Measurements from ENCODE around the gene TRIM34.
"Not testable (repeated sequence)": the region's sequence is repeated elsewhere in the genome, so short reads cannot be mapped to it uniquely, and the experiment has no call there.

Gene TRIM34

DNA sequence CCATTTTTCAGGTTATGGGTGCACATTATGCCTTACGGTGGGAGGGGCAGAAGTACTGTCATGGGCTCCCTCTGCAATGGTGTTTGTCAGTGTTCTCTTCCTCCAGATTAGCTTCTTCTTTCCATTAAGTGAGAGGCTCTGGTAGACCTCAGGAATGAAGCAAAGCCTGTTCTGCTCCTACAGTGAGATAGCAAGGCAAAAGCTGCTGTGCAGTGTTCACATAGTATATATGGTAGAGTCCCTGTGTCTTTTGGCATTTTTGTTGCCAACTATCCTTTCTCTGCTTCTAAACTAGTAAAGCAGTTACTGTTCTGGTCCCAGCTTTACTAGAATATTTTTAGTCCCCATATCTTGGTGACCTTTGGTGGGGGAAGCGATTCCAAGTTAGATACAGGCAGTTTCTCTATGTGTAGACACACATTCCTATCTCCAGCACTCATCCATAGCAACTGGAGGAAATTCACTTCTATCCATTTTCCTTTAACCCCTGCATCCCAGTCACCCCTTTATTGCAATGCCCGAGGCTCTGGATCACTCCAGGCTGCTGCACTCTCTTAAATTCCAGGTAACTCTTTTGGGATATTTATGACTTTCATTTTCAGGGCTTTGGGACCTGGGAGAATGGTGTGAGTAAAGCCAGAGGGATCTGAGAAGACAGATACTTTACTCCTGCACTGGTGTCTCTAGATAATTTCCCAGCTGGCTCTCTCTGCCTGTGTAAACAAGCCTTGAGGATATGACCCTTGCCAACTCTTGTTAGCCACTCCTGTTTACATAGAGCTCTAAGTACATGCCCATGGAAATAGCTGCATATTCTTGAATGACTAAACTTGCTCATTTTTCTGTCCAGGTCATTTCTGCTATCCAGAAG, 3.9 kb upstream of the TRIM34 start:
- DNase-seq (ENCODE audit: low read depth in 2 of 2, low spot score in 1 of 2): no peak

DNA sequence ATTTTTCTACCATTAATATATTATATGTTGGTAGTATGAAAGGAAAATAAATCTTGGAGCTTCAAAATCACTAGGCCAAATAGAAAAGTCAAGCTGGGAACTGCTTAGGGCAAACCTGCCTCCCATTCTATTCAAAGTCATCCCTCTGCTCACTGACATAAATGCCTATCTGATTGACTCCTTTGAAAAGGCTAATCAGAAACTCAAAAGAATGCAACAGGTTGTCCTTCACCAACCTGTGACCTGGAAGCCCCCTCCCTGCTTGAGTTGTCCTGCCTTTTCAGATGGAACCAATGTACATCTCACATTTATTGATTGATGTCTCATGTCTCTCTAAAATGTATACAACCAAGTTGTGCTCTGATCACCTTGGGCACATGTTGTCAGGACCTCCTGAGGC, 3.2 kb upstream of the TRIM34 start:
- no peak for DNase-seq (ENCODE audit: low read depth in 2 of 2, low spot score in 1 of 2)

DNA sequence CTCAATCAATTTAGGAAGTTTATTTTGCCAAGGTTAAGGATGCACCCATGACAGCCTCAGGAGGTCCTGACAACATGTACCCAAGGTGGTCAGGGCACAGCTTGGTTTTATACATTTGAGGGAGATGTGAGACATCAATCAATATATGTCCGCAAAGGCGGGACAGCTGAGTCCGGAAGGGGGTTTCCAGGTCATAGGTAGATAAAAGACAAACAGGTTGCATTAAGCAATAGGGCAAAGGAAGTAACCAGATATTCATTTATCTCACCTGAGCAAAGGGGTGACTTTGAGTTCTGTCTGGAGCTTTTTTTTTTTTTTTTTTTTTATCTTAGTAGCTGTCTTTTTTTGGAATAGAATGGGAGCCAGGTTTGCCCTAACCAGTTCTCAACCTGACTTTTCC, 2.0 kb upstream of the TRIM34 start:
- DNase-seq (ENCODE audit: low read depth in 2 of 2, low spot score in 1 of 2): no peak

DNA sequence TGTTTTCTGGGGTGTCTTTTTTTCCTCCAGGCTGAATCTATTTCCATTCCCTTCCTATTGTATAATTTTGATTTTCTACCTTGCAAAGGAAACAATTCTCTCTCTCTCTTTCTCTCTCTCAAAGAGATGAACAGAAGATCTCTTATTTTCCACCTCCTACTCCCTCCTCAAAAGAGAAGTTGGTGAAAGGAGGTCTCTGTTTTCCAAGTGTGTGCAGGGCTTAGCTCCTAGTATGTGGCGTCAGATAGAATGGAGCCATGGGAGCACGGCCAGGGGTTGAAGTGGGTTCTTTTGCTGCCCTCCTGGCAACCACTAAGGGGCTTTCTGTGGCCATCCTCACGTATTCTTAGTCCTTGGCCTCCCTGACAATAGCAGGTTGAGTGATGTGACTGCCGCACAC, 480 bp downstream of the TRIM34 start:
- no peak for DNase-seq (ENCODE audit: low read depth in 2 of 2, low spot score in 1 of 2)

DNA sequence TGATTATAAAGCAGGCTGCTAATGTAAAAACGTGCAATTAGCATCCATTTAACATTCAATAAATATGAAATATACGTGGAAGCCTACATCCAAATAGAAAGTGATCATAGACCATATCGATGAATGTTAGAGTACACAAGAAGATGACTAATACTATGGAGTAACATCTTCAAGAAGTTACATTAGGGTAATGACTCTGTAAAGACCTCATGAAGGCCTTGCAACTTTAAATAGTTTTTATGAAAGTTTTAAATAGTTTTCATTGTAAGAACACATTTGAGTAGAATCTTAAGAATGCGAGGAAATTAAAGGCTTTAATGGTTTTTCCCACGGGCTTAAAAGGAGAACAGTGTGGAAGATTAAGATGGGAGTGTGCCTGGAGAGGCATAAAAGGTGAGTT, 1.4 kb downstream of the TRIM34 start:
- no peak for DNase-seq (ENCODE audit: low read depth in 2 of 2, low spot score in 1 of 2)

DNA sequence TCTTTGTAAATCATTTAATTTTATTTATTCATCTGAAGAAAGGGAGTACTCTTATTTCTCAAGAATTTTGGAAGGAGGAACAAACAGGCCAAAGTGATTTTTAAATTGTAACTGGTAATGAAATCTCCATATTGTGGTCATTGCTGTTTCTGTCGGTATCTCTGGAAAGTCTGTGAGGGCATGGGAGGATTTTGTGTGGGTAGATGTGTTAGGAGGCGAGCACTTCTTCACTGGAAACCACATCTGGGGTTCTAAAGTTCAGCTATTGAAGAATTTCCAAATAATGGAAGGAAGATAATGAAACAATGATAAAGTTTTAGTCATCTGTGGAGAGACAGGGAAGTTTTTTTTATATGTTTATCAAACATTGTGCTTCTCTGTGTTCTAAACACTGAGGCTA, 6.6 kb downstream of the TRIM34 start:
- no peak for DNase-seq (ENCODE audit: low read depth in 2 of 2, low spot score in 1 of 2)

DNA sequence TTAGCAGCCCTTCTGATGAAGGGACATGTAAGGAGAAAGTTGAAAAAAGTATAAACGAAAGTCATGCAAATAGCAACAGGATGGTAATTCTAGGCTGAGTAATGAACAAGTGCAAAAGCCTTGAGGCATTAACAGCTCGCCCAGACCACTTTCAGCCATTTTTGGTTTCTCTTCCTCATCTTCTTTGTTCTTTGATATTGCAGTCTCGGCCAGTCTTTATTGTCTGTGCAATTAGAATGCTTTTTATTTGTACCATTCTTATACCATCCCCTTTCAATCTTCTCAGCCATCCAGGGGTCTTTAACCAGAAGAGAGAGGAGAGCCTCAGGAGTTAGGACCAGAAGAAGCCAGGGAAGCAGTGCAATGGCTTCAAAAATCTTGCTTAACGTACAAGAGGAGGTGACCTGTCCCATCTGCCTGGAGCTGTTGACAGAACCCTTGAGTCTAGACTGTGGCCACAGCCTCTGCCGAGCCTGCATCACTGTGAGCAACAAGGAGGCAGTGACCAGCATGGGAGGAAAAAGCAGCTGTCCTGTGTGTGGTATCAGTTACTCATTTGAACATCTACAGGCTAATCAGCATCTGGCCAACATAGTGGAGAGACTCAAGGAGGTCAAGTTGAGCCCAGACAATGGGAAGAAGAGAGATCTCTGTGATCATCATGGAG, 7.3 kb downstream of the TRIM34 start:
- DNase-seq (ENCODE audit: low read depth in 2 of 2, low spot score in 1 of 2): no peak

DNA sequence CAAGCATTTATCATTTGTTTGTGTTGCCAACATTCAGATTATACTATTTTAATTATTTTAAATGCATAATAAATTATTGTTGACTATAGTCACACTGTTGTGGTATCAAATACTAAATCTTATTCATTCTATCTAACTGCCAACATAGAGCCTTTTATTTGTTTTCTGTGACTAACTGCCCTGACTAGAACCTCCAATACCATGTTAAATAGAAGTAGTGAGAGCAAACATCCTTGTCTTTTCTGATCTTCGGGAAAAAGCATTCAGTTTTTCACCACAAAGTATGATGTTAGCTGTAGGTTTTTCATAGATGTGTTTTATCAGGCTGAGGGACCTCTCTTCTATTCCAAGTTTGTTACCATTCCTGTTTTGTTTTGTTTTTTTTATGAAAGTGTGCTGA, 15.2 kb downstream of the TRIM34 start:
- DNase-seq (ENCODE audit: low read depth in 2 of 2, low spot score in 1 of 2): no peak

DNA sequence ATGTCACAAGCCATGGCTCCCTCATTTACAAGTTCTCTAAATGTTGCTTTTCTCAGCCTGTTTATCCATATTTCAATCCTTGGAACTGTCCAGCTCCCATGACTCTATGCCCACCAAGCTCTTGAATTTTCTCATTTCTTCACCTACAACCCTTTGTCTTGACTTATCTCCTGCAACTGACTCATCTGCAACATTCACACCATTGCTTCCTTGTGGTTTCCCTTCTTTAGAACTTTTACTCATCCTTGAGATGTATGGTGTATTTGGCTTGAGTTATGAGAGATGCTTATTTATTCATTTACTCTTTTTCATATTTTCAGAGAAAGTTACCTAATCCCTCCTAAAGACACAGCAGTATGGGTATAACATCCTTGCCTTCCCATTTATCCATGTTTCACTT, 18.8 kb downstream of the TRIM34 start:
- no peak for DNase-seq (ENCODE audit: low read depth in 2 of 2, low spot score in 1 of 2)

DNA sequence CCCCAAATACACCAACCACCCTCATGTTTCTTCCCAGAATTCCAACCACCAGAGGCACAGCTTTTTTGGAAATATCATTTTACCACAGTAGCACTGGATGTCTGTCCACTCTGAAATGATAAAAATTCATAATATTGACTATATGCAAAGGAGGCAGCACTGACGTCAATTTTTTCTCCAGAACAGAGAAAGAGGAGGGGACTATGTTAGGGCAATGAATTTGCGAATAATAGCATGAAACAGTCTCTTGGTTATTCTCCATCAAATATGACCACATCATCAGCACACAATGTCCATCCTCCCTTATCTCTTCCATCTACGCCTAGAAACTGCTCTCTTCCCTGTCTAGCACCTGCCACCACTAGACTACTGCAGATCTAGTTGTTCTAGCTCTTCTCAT, 21.3 kb downstream of the TRIM34 start:
- no peak for DNase-seq (ENCODE audit: low read depth in 2 of 2, low spot score in 1 of 2)

DNA sequence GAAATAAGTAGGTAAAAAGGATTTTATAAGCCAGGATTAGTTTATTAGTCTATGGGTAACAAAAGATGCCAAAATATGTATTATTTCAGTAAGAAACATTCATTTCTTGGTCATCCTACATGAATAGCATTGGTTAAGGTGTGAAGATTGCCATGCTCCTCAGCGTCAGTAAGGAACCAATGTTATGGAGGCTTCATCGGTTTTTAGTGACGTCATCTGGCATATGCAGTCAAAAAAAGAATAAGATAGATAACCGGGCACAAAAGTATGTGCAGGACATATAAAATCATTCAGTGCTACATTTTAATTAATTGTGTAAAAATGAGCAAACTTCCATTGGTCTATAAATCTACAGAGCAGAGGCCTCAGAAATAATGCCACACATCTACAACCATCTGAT, 30.7 kb downstream of the TRIM34 start:
- DNase-seq (ENCODE audit: low read depth in 2 of 2, low spot score in 1 of 2): no peak

DNA sequence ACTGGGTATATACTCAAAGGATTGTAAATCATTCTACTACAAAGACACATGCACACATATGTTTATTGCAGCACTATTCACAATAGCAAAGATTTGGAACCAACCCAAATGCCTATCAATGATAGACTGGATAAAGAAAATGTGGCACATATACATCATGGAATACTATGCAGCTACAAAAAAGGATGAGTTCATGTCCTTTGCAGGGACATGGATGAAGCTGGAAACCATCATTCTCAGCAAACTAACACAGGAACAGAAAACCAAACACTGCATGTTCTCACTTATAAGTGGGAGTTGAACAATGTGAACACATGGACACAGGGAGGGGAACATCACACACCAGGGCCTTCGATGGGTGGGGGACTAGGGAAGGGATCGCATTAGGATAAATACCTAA, 32.2 kb downstream of the TRIM34 start:
- not testable (repeated sequence) for DNase-seq (ENCODE audit: low read depth in 2 of 2, low spot score in 1 of 2)

DNA sequence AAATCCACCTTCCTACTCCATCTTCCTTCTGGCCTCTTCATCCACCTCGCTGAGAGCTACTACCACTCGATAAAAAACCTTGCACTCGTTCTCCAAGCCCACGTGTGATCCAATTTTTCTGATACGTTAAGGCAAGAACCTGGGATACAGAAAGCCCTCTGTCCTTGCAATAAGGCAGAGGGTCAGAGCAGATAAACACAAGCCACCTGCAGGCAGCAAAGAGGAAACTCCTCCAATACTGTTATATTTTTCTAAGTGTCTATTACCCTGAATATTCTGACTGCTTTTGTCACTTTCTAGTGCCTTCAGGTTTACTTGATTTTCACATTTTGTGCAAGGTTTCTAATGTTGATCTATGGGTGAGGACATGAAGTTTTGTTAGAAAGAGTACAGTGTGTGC, 33.5 kb downstream of the TRIM34 start:
- DNase-seq (ENCODE audit: low read depth in 2 of 2, low spot score in 1 of 2): no peak

DNA sequence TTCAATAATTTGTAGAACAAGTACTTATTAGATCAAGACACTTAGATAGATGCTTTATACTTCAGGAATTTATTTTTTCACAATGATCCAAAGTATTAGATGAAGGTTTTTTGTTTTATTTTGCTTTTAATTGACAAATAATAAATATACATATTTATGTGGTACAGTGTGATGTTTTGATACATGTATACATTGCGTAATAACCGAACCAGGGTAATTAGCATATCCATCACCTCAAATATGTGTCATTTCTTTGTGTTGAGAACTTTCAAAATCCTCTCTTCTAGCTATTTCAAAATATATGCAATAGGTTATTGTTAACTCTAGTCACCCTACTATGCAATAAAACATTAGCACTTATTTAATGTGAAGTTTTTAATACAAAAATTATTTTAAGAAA, 38.7 kb downstream of the TRIM34 start:
- no peak for DNase-seq (ENCODE audit: low read depth in 2 of 2, low spot score in 1 of 2)

DNA sequence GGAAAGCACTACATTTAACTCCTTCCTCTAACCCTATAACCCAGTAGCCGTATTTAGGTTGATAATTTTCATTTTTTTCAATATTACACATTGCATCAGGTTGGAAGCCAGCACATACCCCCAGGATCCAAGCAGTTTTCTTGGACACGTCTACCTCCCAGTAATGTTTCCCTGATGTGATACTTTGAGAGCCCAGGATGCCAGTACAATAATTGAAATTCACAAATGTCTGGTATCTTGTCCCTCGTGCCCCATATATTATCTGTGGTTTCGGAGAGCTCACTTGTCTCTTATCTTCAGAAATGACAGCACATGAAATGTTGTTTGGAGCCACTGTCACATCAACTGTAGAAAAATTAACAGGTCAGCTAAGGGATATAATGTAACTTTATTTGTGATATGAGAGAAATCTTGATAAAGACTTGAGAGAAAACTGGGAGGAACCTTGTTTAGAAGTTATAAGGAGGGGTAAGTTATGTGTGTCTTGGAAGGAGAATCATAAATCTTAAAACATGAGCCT, 40.3 kb downstream of the TRIM34 start:
- no peak for DNase-seq (ENCODE audit: low read depth in 2 of 2, low spot score in 1 of 2)

DNA sequence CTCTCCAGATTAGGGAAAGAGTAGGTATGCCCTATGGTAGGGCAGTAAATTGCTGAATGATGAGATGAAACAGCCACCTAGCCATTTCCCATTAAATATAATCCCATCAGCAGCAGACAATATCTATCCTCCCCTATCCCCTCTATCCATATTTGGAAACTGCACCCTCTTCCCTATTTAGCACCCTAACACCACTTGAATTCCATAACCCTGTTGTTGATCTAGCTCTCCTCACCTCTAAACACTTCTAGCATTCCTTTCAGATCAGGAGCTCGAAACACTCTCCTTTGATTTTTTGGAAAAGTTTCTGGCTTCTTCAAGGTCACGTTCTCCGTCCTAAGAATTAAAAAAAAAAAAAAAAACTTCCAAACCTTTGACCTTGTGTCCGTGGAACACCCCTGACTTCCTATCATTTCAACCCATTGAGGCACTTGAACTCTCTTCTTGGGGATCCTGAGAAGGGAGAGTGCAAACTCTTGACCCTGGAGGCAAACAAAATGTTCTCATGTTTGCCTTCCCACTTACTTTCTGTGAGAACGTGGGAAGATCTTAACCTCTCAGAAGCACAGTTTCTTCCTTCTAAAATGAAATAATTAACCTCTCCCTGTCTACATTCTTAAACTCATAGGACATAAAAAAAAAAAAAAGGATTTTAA, 41.1 kb downstream of the TRIM34 start:
- no peak for DNase-seq (ENCODE audit: low read depth in 2 of 2, low spot score in 1 of 2)

DNA sequence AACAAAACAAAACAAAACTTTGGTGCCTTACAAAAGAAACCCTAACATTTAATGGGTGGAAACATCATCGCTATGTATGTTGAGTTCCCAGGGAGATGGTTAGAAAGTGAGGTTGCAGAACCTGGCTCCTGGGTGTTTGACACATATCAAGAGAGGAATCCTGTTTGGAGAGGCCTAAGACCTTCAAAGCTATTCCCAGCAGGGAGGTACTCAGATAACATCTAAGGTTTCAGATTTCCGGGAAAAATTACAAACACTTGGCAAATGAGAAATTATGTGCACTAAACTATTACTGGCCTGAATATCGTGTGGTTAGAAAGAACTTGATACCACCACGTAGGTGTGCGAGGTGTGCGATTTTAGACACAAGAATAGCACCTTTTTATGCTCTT, 41.6 kb downstream of the TRIM34 start:
- DNase-seq (ENCODE audit: low read depth in 2 of 2, low spot score in 1 of 2): no peak

DNA sequence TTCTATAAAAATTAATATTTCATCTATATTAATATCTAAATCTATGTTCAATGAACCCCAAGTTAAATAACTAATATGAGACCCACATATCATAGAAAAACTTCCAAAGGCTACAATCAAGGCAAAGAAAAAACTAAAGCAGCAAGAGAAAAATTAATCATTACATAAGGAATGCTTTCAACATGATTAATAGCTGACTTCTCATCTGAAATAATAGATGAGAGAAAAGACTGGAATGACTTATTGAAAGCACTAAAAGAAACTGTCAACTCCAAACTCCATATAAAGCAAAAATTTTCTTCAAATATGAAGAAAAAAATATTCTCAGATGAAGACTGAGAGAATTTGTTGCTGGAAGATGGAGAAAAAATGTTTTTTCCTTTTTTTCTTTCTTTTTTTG, 47.0 kb downstream of the TRIM34 start:
- no peak for DNase-seq (ENCODE audit: low read depth in 2 of 2, low spot score in 1 of 2)

DNA sequence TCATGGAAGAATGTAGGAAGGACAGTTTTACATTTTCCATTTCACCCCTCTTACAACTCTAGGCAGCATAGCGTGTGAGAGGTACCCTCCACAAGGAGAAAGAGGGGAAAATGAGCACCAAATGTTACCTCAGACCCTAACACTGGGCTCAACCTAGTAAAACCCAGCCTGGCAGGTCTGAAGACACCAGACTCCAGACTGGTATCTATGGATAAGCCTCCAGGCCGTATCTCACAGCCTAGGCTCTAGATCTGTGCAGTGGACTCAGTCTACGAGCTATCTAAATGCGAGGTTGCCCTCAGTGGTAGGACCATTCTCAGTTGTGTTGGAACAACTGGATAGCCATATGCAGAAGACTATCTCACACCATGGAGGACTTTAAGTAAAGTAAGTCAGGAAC, 49.6 kb downstream of the TRIM34 start:
- no peak for DNase-seq (ENCODE audit: low read depth in 2 of 2, low spot score in 1 of 2)

DNA sequence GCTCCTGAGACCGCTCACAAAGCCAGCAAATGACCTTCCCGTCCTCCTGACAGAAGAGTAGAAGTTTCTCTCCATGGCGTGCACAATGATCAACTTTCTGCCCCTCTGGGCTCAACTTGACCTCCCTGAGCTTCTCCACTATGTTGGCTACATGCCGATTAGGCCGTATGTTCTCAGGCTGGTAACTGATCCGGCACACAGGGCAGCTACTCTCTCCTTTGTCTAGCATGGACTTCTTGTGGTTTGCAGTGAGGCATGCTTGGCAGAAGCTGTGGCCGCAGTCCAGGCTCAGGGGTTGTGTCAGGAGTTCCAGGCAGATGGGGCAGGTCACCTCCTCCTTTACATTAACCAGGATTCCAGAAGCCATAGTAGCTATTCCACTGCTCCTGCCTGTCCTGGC, 55.0 kb downstream of the TRIM34 start:
- no peak for DNase-seq (ENCODE audit: low read depth in 2 of 2, low spot score in 1 of 2)

DNA sequence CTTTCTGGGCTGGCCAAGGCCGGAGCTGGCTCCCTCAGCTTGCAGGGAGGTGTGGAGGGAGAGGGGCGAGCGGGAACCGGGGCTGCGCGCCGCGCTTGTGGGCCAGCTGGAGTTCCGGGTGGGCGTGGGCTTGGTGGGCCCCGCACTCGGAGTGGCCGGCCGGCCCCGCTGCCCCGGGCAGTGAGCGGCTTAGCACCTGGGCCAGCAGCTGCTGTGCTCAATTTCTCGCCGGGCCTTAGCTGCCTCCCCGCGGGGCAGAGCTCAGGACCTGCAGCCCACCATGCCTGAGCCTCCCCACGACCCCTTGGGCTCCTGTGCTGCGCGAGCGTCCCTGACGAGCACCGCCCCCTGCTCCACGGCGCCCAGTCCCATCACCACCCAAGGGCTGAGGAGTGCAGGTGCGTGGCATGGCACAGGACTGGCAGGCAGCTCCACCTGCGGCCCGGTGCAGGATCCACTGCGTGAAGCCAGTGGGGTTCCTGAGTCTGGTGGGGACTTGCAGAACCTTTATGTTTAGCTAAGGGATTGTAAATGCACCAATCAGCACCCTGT, 58.2 kb downstream of the TRIM34 start:
- not testable (repeated sequence) for DNase-seq (ENCODE audit: low read depth in 2 of 2, low spot score in 1 of 2)

DNA sequence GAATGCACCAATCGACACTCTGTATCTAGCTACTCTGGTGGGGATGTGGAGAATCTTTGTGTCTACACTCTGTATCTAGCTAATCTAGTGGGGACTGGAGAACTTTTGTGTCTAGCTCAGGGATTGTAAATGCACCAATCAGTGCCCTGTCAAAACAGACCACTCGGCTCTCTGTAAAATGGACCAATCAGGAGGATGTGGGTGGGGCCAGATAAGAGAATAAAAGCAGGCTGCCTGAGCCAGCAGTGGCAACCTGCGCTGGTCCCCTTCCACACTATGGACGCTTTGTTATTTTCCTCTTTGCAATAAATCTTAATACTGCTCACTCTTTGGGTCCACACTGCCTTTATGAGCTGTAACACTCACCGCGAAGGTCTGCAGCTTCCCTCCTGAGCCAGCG, 58.8 kb downstream of the TRIM34 start:
- DNase-seq (ENCODE audit: low read depth in 2 of 2, low spot score in 1 of 2): not testable (repeated sequence)
